K562 (cell line): Measurements from ENCODE around the gene PRSS21. TPM values are rescaled to one million over a fixed set of nuclear protein-coding genes. Genes with fewer than 3 reads are reported as not detected.

Experiments
- ATAC-seq: fragments of 200-7000 bp; cut with Tn5 transposase; 3 replicates; pipeline ENCODE4 v1.9.1; 2020; ENCODE audit warnings: moderate library complexity
- BruUV-seq: library from RNA; stranded (reverse); fragments of 400-500 nt; replicated peaks from 2 replicates; lab custom pipeline; 2021; lab: Mats Ljungman, UMichigan
- CTCF ChIA-PET: fragments of 300-600 bp; formaldehyde crosslinking; extraction: SDS; loops from one replicate; lab custom pipeline; 2021; ENCODE audit warnings: low intra/inter-chr PET ratio; lab: Yijun Ruan, JAX
- POLR2A ChIA-PET: fragments of 300-600, 350-650 bp; sonication (Branson Sonifier 250); formaldehyde crosslinking; extraction: SDS; loops from one replicate; lab custom pipeline; 2021; ENCODE audit warnings: antibody characterized with exemption, inconsistent platforms; lab: Yijun Ruan, JAX
- DNase-seq, 4 experiments: peaks; one replicate each; pipeline versions ENCODE4 v3.0.0 to v3.0.0-alpha.2; 2011 to 2018; ENCODE audit warnings: low spot score in 3 of 4, mixed read lengths in 3 of 4; ENCODE audit errors: extremely low read depth in 1 of 4
- FAIRE-seq: peaks from 2 replicates; lab custom pipeline; 2011; peaks lifted over from hg19 to GRCh38; lab: Jason Lieb, UNC
- H2AFZ ChIP-seq: 2 replicates; pipeline ENCODE4 v1.6.0; 2011; ENCODE audit warnings: low read depth, low read length, control low read depth, inconsistent platforms
- H3K27ac ChIP-seq: fragments of 200-600 bp; 3 replicates; pipeline ENCODE4 v1.8.0; 2011; ENCODE audit warnings: low read depth, mild to moderate bottlenecking, control low read depth, inconsistent platforms, low read length, moderate library complexity, mixed read lengths; ENCODE audit errors: extremely low read depth
- H3K27me3 ChIP-seq, 2 experiments: fragments of 300-600 bp in 1 of 2; 2 replicates in 1 of 2; 3 replicates in 1 of 2; pipeline versions ENCODE4 v1.6.0 to v1.8.0; 2011; ENCODE audit warnings: inconsistent platforms in 2 of 2, low read length in 2 of 2, mild to moderate bottlenecking in 1 of 2, mixed read lengths in 1 of 2, moderate library complexity in 1 of 2; ENCODE audit not compliant: control insufficient read depth in 2 of 2, insufficient read depth in 2 of 2
- H3K36me3 ChIP-seq: fragments of 300-600 bp; 3 replicates; pipeline ENCODE4 v1.8.0; 2011; ENCODE audit warnings: mild to moderate bottlenecking, low read length, inconsistent platforms; ENCODE audit not compliant: control insufficient read depth, insufficient read depth
- H3K4me1 ChIP-seq, 2 experiments: fragments of 200-600 bp in 1 of 2; replicated peaks in 1 of 2; 2 replicates in 1 of 2; 3 replicates in 1 of 2; pipeline versions ENCODE4 v1.5.1 to v1.8.0; 2011; ENCODE audit warnings: inconsistent platforms in 2 of 2, low read length in 2 of 2, mild to moderate bottlenecking in 1 of 2, mixed read lengths in 1 of 2, moderate library complexity in 1 of 2; ENCODE audit not compliant: control insufficient read depth in 2 of 2, insufficient read depth in 2 of 2
- H3K4me2 ChIP-seq: 2 replicates; pipeline ENCODE4 v1.6.1; 2011; ENCODE audit warnings: low read length, control low read depth, inconsistent platforms, mixed read lengths; ENCODE audit not compliant: insufficient read depth
- H3K4me3 ChIP-seq: fragments of 200-600 bp; sonication (generic), shearing (Covaris generic); 2 replicates; pipeline ENCODE4 v1.5.1; 2016; ENCODE audit warnings: control low read depth, inconsistent platforms
- H3K79me2 ChIP-seq: fragments of 200-600 bp; 3 replicates; pipeline ENCODE4 v1.8.0; 2011; ENCODE audit warnings: low read length, inconsistent platforms; ENCODE audit not compliant: control insufficient read depth, insufficient read depth
- H3K9ac ChIP-seq, 2 experiments: 2 replicates each; pipeline versions ENCODE4 v1.6.0 to v1.6.1; 2011; ENCODE audit warnings: low read depth in 2 of 2, low read length in 2 of 2, control low read depth in 1 of 2, inconsistent platforms in 1 of 2, mild to moderate bottlenecking in 1 of 2, mixed read lengths in 1 of 2; ENCODE audit not compliant: insufficient read depth in 1 of 2
- H3K9me1 ChIP-seq: one replicate; pipeline ENCODE4 v1.6.0; 2011; ENCODE audit warnings: inconsistent platforms, mild to moderate bottlenecking, low read length, moderate library complexity; ENCODE audit not compliant: control insufficient read depth, insufficient read depth
- H3K9me3 ChIP-seq: replicated peaks from 2 replicates; pipeline ENCODE4 v1.5.1; 2011; ENCODE audit warnings: low read depth, low read length, inconsistent platforms; ENCODE audit not compliant: control insufficient read depth, insufficient read depth
- H4K20me1 ChIP-seq: replicated peaks from 2 replicates; pipeline ENCODE4 v1.6.1; 2011; ENCODE audit warnings: low read length, inconsistent platforms, mixed read lengths; ENCODE audit not compliant: control insufficient read depth, insufficient read depth
- ZBTB7A ChIP-seq: IDR thresholded peaks from 2 replicates; pipeline ENCODE4 v1.6.1; 2011; ENCODE audit warnings: low read depth, mild to moderate bottlenecking, low read length, moderate library complexity, borderline replicate concordance; ENCODE audit not compliant: control insufficient read depth
- WGBS: fragments of 100-300 bp; shearing (Covaris generic); methylation state at CpG from one replicate; pipeline ENCODE4 v1.1.6; 2016; ENCODE audit warnings: low coverage, mixed read lengths; ENCODE audit not compliant: insufficient coverage; ENCODE audit errors: missing lambda C conversion rate; 5-methylcytosine and 5-hydroxymethylcytosine counted together
- in situ Hi-C: fragments of 300-500 bp; cut with MboI; formaldehyde crosslinking; loops from 4 replicates; pipeline ENCODE4 v1.15.0; 2018; ENCODE audit warnings: inconsistent platforms, mixed read lengths
- intact Hi-C: fragments of 100-400 bp; cut with micrococcal nuclease; formaldehyde crosslinking; loops from 2 replicates; pipeline ENCODE4 v1.14.2; 2022
- polyA plus RNA-seq, 8 experiments: library from polyadenylated mRNA; depleted of rRNA in 4 of 8; stranded (reverse) in 5 of 8; unstranded in 3 of 8; fragments of >200 nt; fragmentation: Nextera tagmentation in 2 of 8; fragmentation: Illumina TruSeq in 1 of 8; extraction: Ambion mirVana in 2 of 8; extraction: Trizol in 1 of 8; gene quantifications; 2 replicates each; pipeline versions ENCODE4 v1.2.1 to v1.2.3, GENCODE V29; 2011 to 2014; ENCODE audit warnings: inconsistent platforms in 1 of 8, missing spikeins in 1 of 8
- total RNA-seq, 7 experiments: library from RNA; depleted of rRNA in 6 of 7; stranded (reverse); fragments of >200 nt in 6 of 7; fragmentation: Illumina TruSeq in 2 of 7; extraction: Trizol in 2 of 7; gene quantifications; 2 replicates each; pipeline versions ENCODE4 v1.2.1 to v1.2.3, GENCODE V29; 2011 to 2021; ENCODE audit warnings: low replicate concordance in 1 of 7
- TF ChIP-seq, protein P1 (sequence below): fragments of 450-650 bp; IDR thresholded peaks from 2 replicates; pipeline ENCODE4 v1.6.1; 2017; ENCODE audit warnings: antibody characterized with exemption, mild to moderate bottlenecking

The PRSS21 gene
- total and polyA plus RNA-seq, 9 of the 15 experiments (the other 6 are each of a cell fraction or from before 2014, with no cell fraction given) = 12.1 to 121 (median 61.3) TPM

DNA sequence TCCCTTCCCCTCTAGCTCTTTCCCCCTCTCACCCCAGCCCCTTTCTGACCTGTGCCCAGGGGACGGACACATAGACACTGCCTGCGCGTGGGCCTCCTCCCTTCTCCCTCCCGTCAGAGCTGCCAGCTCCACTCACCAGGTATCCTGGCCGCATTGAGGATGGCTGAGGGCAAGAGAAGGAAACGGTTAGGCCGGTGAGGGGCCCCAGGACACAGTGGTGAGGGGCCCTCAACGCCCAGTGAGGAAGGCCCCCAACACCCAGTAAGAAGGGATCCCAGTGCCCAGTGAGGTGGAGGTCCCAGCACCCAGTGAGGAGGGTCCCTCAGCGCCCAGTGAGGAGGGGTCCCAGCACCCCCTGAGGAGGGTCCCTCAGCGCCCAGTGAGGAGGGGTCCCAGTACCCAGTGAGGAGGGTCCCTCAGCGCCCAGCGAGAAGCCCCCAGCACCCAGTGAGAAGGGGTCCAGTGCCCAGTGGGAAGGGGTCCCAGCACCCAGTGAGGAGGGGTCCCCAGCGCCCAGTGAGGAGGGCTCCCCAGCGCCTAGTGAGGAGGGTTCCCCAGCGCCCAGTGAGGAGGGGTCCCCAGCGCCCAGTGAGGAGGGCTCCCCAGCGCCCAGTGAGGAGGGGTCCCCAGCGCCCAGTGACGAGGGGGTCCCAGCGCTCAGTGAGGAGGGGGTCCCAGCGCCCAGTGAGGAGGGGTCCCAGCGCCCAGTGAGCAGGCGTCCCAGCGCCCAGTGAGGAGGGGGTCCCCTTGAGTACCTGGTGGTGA, 39.8 kb downstream of the PRSS21 start:
- intact Hi-C loops (no loop called here), in situ Hi-C loops (no loop called here)
- POLR2A ChIA-PET = interaction anchor here (0.5 to 1.2 kb wide), 2 partner anchors 26 to 64 kb away, joined by 3 to 4 read pairs; partner anchors contain the start of gene FLYWCH2
- no peak overlapping the region for H2AFZ ChIP-seq
- peaks cover 7% of the 10 kb centered on the region for H3K9me3 ChIP-seq
- WGBS = 14% methylated on average over 7 of the region's 24 CpGs
- TF ChIP-seq, protein P1, sequence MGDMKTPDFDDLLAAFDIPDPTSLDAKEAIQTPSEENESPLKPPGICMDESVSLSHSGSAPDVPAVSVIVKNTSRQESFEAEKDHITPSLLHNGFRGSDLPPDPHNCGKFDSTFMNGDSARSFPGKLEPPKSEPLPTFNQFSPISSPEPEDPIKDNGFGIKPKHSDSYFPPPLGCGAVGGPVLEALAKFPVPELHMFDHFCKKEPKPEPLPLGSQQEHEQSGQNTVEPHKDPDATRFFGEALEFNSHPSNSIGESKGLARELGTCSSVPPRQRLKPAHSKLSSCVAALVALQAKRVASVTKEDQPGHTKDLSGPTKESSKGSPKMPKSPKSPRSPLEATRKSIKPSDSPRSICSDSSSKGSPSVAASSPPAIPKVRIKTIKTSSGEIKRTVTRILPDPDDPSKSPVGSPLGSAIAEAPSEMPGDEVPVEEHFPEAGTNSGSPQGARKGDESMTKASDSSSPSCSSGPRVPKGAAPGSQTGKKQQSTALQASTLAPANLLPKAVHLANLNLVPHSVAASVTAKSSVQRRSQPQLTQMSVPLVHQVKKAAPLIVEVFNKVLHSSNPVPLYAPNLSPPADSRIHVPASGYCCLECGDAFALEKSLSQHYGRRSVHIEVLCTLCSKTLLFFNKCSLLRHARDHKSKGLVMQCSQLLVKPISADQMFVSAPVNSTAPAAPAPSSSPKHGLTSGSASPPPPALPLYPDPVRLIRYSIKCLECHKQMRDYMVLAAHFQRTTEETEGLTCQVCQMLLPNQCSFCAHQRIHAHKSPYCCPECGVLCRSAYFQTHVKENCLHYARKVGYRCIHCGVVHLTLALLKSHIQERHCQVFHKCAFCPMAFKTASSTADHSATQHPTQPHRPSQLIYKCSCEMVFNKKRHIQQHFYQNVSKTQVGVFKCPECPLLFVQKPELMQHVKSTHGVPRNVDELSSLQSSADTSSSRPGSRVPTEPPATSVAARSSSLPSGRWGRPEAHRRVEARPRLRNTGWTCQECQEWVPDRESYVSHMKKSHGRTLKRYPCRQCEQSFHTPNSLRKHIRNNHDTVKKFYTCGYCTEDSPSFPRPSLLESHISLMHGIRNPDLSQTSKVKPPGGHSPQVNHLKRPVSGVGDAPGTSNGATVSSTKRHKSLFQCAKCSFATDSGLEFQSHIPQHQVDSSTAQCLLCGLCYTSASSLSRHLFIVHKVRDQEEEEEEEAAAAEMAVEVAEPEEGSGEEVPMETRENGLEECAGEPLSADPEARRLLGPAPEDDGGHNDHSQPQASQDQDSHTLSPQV = no peak
- TF ChIP-seq ZBTB7A = peak; percentile 29; the same call in 1 of the 2 replicates
- H3K9me1 ChIP-seq = no peaks in the 10 kb centered on the region
- no TSS peak for BruUV-seq
- H4K20me1 ChIP-seq = no peaks in the 10 kb centered on the region
- peaks cover 0 to 50% of the 10 kb centered on the region in 2 experiments; a peak in 3 of 5 replicates for H3K4me1 ChIP-seq
- CTCF ChIA-PET = no interaction called here
- H3K27me3 ChIP-seq = peaks cover 0 to 28% of the 10 kb centered on the region in 2 experiments; a peak in 1 of 5 replicates
- no peak overlapping the region for H3K9ac ChIP-seq
- H3K27ac ChIP-seq = no peak overlapping the region
- DNase-seq (no peak), FAIRE-seq (no peak), ATAC-seq (no peak)
- no peaks in the 10 kb centered on the region for H3K79me2 ChIP-seq
- no peaks in the 10 kb centered on the region for H3K36me3 ChIP-seq
- H3K4me2 ChIP-seq = no peak overlapping the region
- H3K4me3 ChIP-seq = no peak overlapping the region
